GM21619 (cell line): ENCODE data around the gene PCDHGA6.
"Not testable (repeated sequence)": the region's sequence is repeated elsewhere in the genome, so short reads cannot be mapped to it uniquely, and the experiment has no call there.

ENCODE experiments used
- ATAC-seq: cut with Tn5 transposase; IDR thresholded peaks from one replicate; pipeline ENCODE4 v1.9.1; 2021; ENCODE audit not compliant: unreplicated experiment

Gene PCDHGA6

DNA sequence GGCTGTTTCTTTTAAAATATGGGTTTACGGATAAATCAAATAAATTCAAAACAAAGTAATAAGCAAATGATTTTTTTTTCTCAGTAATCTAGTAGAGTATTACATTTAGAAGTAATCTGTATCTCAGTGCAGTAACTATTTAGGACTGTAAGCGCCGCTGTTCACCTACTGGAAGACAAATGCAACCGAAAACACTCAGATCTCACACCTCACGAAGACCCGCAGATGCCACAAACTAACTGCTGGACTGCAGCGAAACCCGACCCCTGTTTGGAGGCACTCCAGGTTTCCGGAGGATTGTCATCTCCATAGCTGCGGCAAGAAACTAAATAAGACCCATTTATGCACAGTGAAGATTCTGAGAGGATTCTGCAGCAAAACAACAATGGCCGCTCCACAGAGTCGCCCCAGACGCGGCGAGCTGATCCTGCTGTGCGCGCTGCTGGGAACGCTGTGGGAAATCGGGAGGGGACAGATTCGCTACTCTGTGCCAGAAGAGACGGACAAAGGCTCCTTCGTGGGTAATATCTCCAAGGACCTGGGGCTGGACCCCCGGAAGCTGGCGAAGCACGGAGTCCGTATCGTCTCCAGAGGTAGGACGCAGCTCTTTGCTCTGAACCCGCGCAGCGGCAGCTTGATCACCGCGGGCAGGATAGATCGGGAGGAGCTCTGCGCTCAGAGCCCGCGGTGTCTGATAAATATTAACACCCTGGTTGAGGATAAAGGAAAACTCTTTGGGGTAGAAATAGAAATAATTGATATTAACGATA lies 18.9 kb downstream of the PCDHGA6 start, which contains the start of gene PCDHGA8:
TSS of gene PCDHGA8 (plus strand) at position 205 of the 770 bp plus-strand sequence. CDS start at position 386, 181 bp downstream.
- ATAC-seq = no peak

DNA sequence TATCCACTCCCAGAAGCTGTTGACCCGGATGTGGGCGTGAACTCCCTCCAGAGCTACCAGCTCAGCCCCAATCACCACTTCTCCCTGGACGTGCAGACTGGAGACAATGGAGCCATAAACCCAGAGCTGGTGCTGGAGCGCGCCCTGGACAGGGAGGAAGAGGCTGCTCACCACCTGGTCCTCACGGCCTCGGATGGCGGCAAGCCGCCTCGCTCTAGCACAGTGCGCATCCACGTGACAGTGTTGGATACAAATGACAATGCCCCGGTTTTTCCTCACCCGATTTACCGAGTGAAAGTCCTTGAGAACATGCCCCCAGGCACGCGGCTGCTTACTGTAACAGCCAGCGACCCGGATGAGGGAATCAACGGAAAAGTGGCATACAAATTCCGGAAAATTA lies 19.6 kb downstream of the PCDHGA6 start:
- no peak for ATAC-seq

DNA sequence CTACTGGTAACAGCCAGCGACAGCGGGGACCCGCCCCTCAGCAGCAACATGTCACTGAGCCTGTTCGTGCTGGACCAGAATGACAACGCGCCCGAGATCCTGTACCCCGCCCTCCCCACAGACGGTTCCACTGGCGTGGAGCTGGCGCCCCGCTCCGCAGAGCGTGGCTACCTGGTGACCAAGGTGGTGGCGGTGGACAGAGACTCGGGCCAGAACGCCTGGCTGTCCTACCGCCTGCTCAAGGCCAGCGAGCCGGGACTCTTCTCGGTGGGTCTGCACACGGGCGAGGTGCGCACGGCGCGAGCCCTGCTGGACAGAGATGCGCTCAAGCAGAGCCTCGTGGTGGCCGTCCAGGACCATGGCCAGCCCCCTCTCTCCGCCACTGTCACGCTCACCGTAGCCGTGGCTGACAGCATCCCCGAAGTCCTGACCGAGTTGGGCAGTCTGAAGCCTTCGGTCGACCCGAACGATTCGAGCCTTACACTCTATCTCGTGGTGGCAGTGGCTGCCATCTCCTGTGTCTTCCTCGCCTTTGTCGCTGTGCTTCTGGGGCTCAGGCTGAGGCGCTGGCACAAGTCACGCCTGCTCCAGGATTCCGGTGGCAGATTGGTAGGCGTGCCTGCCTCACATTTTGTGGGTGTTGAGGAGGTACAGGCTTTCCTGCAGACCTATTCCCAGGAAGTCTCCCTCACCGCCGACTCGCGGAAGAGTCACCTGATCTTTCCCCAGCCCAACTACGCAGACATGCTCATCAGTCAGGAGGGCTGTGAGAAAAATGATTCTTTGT lies 20.9 kb downstream of the PCDHGA6 start:
- ATAC-seq = not testable (repeated sequence)

DNA sequence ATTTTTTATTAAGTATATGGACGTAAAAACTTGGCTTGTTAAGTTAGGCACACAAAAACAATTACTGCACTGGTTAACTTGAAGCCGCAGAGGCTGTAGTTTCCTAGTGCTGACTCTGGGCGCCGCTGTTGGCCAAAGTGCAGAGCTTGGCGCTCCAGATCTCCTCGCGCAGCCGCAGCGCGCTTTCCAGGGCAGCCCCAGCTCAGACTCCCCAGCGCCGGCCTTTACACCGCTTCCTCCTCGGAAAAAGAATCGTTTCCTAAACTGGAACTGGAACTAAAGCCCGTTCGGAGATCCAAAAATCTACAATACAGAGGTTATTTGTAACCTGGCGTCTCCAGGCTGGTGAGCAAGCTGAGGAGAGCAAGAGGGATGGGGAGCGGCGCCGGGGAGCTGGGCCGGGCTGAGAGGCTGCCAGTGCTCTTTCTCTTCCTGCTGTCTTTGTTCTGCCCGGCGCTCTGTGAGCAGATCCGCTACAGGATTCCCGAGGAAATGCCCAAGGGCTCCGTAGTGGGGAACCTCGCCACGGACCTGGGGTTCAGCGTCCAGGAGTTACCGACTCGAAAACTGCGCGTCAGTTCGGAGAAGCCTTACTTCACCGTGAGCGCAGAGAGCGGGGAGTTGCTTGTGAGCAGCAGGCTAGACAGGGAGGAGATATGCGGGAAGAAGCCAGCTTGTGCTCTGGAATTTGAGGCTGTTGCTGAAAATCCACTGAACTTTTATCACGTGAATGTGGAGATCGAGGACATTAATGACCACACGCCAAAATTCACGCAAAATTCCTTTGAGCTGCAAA lies 24.3 kb downstream of the PCDHGA6 start, which contains the start of gene PCDHGB5:
TSS of gene PCDHGB5 (plus strand) at position 192 of the 796 bp plus-strand sequence. CDS start at position 373, 181 bp downstream.
- ATAC-seq = peak; percentile 99

DNA sequence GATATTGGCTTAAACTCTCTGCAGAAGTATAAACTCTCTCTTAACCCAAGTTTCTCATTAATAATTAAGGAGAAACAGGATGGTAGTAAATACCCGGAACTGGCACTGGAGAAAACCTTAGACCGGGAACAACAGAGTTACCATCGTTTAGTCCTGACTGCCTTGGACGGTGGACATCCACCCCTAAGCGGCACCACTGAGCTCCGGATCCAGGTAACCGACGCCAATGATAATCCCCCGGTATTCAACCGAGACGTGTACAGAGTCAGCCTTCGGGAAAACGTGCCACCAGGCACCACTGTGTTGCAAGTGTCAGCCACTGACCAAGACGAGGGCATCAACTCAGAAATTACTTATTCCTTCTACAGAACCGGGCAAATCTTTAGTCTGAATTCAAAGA lies 24.9 kb downstream of the PCDHGA6 start:
- no peak for ATAC-seq

DNA sequence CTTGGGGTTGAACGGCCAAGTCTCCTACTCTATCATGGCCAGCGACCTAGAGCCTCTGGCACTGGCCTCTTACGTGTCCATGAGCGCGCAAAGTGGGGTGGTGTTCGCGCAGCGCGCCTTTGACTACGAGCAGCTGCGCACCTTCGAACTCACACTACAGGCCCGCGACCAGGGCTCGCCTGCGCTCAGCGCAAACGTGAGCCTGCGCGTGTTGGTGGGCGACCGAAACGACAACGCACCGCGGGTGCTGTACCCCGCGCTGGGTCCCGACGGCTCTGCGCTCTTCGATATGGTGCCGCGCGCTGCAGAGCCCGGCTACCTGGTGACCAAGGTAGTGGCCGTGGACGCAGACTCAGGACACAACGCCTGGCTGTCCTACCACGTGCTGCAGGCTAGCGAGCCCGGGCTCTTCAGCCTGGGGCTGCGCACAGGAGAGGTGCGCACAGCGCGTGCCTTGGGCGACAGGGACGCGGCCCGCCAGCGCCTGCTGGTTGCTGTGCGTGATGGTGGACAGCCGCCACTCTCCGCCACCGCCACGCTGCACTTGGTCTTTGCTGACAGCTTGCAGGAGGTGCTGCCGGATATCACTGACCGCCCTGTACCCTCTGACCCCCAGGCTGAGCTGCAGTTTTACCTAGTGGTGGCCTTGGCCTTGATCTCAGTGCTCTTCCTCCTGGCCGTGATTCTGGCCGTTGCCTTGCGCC lies 26.0 kb downstream of the PCDHGA6 start:
- ATAC-seq = no peak

DNA sequence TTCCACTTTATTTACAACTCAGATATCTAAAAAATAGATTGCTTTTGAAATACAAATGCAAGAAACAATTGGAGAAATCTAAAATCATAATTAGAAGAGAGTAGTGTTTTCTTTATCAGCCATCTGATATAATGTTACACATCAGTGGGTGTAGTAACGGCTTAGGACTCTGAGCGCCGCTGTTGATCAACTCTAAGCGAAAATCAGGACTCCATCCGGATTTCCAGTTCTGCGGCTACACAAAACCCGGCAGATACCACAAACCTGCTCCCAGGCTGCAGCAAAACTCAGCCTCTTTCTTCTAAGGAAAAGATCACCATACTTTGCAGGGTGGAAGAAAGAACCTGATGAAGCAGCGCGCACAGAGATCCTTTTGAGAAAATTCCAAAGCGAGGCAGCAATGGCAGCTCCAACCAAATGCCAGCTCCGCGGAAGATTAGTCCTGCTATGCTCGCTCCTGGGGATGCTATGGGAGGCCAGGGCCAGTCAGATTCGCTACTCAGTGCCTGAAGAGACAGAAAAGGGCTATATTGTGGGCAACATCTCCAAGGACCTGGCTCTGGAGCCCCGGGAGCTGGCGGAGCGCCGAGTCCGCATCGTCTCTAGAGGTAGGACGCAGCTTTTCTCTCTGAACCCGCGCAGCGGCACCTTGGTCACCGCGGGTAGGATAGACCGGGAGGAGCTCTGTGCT lies 29.0 kb downstream of the PCDHGA6 start, which contains the start of gene PCDHGA9:
TSS of gene PCDHGA9 (plus strand) at position 226 of the 691 bp plus-strand sequence. CDS start at position 401, 175 bp downstream.
- ATAC-seq = no peak

DNA sequence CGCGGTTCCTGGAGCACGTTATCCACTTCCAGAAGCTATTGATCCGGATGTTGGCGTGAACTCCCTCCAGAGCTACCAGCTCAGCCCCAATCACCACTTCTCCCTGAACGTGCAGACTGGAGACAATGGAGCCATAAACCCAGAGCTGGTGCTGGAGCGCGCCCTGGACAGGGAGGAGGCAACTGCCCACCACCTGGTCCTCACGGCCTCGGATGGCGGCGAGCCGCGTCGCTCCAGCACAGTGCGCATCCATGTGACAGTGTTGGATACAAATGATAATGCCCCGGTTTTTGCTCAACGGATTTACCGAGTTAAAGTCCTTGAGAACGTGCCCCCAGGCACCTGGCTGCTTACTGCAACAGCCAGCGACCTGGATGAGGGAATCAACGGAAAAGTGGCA lies 29.7 kb downstream of the PCDHGA6 start:
- no peak for ATAC-seq

DNA sequence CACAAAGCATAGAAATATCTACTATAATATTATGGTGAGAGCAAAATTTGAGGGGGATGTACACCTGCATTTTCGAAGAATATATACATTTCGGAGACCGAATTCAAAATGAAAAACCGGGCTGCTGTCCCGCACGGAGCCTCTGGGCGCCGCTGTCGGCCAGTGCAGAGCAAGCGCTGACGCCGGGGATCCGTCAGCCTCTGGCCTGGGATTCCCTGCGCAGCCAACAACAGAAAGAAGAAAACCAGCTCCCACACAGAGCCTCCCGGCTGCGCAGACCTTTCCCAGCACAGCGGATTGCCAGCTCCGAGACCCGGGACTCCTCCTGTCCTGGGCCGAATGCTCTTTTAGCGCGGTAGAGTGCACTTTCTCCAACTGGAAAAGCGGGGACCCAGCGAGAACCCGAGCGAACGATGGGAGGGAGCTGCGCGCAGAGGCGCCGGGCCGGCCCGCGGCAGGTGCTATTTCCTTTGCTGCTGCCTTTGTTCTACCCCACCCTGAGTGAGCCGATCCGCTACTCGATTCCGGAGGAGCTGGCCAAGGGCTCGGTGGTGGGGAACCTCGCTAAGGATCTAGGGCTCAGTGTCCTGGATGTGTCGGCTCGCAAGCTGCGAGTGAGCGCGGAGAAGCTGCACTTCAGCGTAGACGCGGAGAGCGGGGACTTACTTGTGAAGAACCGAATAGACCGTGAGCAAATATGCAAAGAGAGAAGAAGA lies 34.3 kb downstream of the PCDHGA6 start, which contains the start of gene PCDHGB6:
TSS of gene PCDHGB6 (plus strand) at position 232 of the 716 bp plus-strand sequence. CDS start at position 414, 182 bp downstream.
- peak; percentile 78 for ATAC-seq

DNA sequence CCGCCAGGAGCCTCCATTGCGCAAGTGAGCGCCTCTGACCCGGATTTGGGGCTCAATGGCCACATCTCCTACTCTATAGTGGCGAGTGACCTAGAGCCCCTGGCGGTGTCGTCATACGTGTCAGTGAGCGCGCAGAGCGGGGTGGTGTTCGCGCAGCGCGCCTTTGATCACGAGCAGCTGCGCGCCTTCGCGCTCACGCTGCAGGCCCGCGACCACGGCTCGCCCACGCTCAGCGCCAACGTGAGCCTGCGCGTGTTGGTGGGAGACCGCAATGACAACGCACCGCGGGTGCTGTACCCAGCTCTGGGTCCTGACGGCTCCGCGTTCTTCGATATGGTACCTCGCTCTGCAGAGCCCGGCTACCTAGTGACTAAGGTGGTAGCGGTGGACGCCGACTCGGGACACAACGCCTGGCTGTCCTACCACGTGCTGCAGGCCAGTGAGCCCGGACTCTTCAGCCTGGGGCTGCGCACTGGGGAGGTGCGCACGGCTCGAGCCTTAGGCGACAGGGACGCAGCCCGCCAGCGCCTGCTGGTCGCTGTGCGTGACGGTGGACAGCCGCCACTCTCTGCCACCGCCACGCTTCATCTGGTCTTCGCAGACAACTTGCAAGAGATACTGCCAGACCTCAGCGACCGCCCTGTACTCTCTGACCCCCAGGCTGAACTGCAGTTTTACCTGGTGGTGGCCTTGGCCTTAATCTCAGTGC lies 36.1 kb downstream of the PCDHGA6 start:
- no peak for ATAC-seq

DNA sequence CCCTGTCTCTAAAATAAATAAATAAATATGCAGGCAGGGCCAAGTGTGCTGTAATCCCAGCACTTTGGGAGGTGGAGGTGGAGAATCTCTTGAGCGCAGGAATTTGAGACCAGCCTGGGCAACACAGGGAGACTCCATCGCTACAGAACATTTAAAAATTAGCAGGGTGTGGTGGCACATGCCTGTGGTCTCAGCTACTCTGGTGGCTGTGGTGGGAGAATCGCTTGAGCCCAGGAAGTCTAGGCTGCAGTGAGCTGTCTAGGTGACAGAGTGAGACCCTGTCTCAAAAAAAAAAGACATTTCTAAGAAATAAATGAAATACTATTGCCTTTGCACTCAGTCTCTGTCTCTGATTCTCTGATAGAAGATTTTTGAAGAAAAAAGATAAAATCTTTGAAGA lies 37.9 kb downstream of the PCDHGA6 start:
- ATAC-seq = no peak

DNA sequence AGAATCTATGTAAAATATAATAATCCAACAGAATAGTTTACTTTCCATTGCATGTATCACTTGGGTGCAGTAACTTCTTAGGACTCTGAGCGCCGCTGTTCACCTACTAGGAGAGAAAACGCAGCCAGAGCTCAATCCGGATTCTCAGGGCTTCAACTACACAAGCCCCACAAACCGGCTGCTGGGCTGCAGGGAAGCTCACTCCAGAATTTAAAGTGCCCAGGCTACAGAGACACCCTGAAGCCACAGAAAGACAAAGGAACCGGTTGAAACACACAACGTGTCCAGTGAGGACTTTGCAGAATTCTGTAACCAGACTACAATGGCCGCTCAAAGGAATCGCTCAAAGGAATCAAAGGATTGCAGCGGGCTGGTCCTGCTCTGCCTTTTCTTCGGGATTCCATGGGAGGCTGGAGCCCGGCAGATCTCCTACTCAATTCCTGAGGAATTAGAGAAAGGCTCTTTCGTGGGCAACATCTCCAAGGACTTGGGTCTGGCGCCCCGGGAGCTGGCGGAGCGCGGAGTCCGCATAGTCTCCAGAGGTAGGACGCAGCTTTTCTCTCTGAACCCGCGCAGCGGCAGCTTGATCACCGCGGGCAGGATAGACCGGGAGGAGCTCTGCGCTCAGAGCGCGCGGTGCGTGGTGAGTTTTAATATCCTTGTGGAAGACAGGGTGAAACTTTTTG lies 39.3 kb downstream of the PCDHGA6 start, which contains the start of gene PCDHGA10:
TSS of gene PCDHGA10 (plus strand) at position 134 of the 686 bp plus-strand sequence. CDS start at position 323, 189 bp downstream.
- ATAC-seq = peak; percentile 68

DNA sequence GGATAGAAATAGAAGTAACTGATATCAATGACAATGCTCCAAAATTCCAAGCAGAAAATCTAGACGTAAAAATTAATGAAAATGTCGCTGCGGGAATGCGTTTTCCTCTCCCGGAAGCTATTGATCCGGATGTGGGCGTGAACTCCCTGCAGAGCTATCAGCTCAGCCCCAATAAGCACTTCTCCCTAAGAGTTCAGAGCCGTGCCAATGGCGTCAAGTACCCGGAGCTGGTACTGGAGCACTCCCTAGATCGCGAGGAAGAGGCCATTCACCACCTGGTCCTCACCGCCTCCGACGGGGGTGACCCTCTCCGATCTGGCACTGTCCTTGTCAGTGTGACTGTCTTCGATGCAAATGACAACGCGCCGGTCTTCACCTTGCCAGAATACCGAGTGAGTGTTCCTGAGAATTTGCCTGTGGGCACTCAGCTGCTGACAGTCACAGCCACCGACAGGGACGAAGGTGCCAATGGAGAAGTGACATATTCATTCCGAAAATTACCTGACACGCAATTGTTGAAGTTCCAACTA lies 39.9 kb downstream of the PCDHGA6 start:
- no peak for ATAC-seq

DNA sequence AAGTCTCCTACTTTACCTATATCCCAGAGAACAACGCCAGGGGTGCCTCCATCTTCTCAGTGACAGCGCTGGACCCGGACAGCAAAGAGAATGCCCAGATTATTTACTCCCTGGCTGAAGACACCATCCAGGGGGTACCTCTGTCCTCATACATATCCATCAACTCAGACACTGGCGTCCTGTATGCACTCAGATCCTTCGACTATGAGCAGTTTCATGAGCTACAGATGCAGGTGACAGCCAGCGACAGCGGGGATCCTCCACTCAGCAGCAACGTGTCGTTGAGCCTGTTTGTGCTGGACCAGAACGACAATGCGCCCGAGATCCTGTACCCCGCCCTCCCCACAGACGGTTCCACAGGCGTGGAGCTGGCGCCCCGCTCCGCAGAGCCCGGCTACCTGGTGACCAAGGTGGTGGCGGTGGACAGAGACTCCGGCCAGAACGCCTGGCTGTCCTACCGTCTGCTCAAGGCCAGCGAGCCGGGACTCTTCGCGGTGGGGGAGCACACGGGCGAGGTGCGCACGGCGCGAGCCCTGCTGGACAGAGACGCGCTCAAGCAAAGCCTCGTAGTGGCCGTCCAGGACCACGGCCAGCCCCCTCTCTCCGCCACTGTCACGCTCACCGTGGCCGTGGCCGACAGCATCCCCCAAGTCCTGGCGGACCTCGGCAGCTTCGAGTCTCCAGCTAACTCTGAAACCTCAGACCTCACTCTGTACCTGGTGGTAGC lies 41.0 kb downstream of the PCDHGA6 start:
- ATAC-seq = not testable (repeated sequence)

DNA sequence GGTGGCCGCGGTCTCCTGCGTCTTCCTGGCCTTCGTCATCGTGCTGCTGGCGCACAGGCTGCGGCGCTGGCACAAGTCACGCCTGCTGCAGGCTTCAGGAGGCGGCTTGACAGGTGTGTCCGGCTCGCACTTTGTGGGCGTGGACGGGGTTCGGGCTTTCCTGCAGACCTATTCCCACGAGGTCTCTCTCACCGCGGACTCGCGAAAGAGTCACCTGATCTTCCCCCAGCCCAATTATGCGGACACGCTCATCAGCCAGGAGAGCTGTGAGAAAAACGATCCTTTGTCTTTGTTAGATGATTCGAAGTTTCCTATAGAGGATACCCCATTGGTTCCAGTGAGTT lies 41.6 kb downstream of the PCDHGA6 start:
- not testable (repeated sequence) for ATAC-seq

DNA sequence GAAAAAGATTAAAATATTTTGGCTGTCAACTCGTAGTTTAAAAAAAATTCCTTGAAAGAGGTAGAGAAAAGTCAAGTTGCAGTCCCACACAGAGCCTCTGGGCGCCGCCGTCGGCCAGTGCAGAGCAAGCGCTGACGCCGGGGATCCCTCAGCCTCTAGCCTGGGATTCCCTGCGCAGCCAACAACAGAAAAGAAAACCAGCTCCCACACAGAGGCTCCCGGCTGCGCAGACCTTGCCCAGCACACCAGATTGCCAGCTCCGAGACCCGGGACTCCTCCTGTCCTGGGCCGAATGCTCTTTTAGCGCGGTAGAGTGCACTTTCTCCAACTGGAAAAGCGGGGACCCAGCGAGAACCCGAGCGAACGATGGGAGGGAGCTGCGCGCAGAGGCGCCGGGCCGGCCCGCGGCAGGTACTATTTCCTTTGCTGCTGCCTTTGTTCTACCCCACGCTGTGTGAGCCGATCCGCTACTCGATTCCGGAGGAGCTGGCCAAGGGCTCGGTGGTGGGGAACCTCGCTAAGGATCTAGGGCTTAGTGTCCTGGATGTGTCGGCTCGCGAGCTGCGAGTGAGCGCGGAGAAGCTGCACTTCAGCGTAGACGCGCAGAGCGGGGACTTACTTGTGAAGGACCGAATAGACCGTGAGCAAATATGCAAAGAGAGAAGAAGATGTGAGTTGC lies 43.9 kb downstream of the PCDHGA6 start, which contains the start of gene PCDHGB7:
TSS of gene PCDHGB7 (plus strand) at position 184 of the 679 bp plus-strand sequence. CDS start at position 367, 183 bp downstream.
- peak; percentile 73 for ATAC-seq
